Epithelial cell of umbilical artery (primary cell): ENCODE data around the gene RANBP17. TPM values are rescaled to one million over a fixed set of nuclear protein-coding genes. Genes with fewer than 3 reads are reported as not detected.

ENCODE experiments used
- total RNA-seq: library from RNA; depleted of rRNA; stranded (reverse); fragments of >200 nt; gene quantifications from 2 replicates; pipeline ENCODE4 v1.2.3, GENCODE V29; 2014

Gene RANBP17
- 13.5 and 20.1 TPM in 2 replicates for total RNA-seq

DNA sequence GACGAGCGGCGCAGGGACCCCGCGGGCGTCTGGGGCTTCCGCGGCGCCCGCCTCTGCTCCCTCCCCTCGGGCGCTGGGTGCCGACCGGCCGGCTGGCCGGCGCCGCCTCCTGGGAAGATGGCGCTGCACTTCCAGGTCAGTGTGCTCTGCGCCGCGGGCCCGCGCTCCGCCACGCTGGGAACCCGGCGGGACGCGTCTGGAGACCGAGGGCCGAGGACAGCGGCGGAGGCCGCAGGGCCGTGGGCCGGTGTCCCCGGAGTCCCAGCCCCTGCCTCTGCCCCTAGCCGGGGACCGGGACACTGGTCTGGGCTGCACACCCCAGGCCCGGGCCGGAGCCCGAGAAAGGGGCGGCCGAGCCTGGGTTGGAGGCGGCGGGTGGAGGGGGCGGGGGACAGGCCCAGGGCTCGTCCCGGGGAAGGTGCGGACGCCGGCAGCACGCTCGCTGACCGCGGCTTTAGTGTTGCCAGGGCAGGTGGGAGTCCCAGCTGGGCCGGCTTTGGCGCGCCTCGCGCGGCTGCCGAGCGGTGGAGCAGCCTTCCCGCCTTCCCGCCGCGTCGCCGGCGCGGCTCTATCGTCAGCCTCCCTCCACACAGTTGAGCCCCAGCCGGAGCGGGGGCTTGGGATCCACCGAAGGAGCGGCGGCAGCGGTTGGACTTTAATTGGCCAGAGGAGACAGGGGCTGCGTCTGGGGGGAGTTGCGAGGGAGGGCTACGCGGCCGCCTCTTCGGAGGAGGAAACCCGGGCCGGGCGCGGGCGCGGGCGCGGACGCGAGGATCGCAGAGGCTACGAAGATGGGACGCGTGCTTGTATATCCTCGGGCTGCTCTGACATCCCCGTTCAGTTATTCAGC is at the start of gene RANBP17:
Gene RANBP17 (plus strand): TSS at position 102 of the 850 bp plus-strand sequence.

DNA sequence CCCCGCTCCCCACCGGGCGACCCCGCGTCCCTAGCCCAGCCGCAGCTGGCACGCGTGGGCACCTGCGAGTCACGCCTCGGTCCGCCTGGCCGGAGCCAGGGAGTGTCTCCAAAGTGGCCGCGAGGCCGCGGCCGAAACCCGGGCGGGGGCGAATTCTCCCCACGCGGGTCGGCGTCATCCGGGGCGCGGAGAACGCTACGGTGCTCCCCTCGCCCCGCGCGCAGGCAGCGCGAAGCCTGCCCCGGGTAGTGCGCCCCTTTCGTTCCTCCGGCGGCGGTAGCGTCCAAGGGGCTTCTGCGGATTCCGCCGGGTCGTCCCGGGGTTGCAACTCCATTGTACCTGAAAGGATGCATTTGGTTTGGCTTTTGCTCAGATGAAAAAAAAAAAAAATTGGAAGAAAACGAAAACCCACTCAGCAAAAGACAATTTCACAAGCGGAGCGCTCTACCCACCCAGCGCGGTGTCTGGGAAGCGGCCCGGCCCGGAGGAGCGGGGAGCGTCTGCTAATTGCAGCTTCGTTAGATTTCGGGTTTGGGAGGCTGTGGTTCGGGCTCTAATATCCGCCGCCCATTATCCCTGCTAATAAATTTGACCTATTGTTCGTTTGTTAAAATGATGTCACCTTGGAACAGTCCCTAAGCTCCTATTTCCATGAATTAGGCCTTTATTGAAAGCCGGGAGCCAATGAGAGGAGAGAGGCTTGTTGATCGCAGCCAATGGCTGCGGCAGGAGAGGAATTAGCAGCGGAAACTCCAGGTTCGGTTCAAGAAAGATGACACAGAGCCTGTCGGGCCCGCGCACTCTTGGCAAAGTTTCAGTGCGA is 446.8 kb downstream of the RANBP17 start, which contains the start of gene TLX3:
Gene TLX3 (plus strand): TSS at position 796 of the 823 bp plus-strand sequence. CDS start 118 bp downstream, outside the sequence.

Other genes with a start within 250 kb of the RANBP17 start
- gene GABRP, start 78.3 kb upstream of the RANBP17 start, total RNA-seq: 0.32 and 0.61 TPM in 2 replicates